Prostate gland (tissue), 2 donors: ENCODE results near the gene DNAJC3. TPM values are rescaled to one million over a fixed set of nuclear protein-coding genes. Genes with fewer than 3 reads are reported as not detected.
A peak's percentile ranks its signal among the peaks of the same experiment; 100 is the strongest.

ENCODE experiments used
- DNase-seq: peaks from one replicate; pipeline ENCODE4 v3.0.0-alpha.2; 2019; ENCODE audit warnings: low spot score
- H3K27ac ChIP-seq, 2 donors: fragments of 200-600 bp; sonication (generic); 2 replicates each; pipeline ENCODE4 v1.5.1; 2017 to 2019
- H3K27me3 ChIP-seq: fragments of 200-600 bp; sonication (generic); replicated peaks from 2 replicates; pipeline ENCODE4 v1.5.1; 2019; ENCODE audit not compliant: insufficient read depth
- H3K36me3 ChIP-seq, 2 donors: fragments of 200-600 bp; sonication (generic); 1 replicate in 1 of 2; 2 replicates in 1 of 2; pipeline versions ENCODE4 v1.5.1 to v1.8.1; 2017 to 2019
- H3K4me1 ChIP-seq: fragments of 200-600 bp; sonication (generic); replicated peaks from 2 replicates; pipeline ENCODE4 v1.5.1; 2019
- H3K4me3 ChIP-seq, 2 donors: fragments of 200-600 bp; sonication (generic); 2 replicates each; pipeline ENCODE4 v1.5.1; 2017 to 2019
- H3K9me3 ChIP-seq: fragments of 200-600 bp; sonication (generic); 2 replicates; pipeline ENCODE4 v1.5.1; 2017
- POLR2A ChIP-seq: fragments of 450-650 bp; IDR thresholded peaks from one replicate; pipeline ENCODE4 v1.6.1; 2016; ENCODE audit warnings: antibody characterized with exemption, mild to moderate bottlenecking
- POLR2AphosphoS5 ChIP-seq: sonication (generic); formaldehyde crosslinking; IDR thresholded peaks from one replicate; pipeline ENCODE4 v1.6.1; 2017; ENCODE audit warnings: antibody characterized with exemption
- WGBS: methylation state at CpG from one replicate; pipeline ENCODE4 v1.1.5; 2018; 5-methylcytosine and 5-hydroxymethylcytosine counted together
- intact Hi-C: fragments of 100-400 bp; cut with DNase I; formaldehyde crosslinking; loops from one replicate; pipeline ENCODE4 v1.14.2; 2022
- total RNA-seq, 2 donors: library from RNA; depleted of rRNA; stranded (reverse); fragments of >200 nt; gene quantifications; one replicate each; pipeline ENCODE4 v1.1.0, GENCODE V29; 2016
- TF ChIP-seq, protein P1 (sequence below), 4 experiments: fragments of 200-600 bp in 2 of 4; fragments of 450-650 bp in 2 of 4; sonication (generic) in 2 of 4; IDR thresholded peaks; 1 replicate in 3 of 4; 2 replicates in 1 of 4; pipeline ENCODE4 v1.5.1; 2016 to 2019; ENCODE audit warnings: antibody characterized with exemption in 4 of 4, mild to moderate bottlenecking in 2 of 4, moderate library complexity in 2 of 4

DNAJC3 gene
- total RNA-seq, 2 donors from 2014 or later, result 44.7 to 106 TPM

DNA sequence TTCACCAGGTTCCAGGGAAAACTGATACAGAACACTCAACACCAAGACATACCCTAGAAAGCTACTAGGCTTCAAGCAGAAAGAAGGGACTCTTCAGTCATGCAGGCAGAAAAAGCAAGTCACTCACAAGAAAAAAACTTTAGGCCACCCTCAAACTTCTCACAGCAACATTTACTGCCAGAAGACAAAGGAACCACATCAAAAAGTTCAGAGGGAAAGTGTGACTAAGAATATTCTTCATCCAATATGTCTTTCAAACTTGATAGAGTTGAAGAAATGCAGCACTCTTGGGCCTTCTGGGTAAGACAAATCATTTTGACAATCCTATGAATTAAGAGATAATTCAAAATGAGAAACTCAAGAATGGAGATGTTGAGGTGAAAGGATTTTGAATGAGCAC is 40.1 kb upstream of the DNAJC3 start:
- Histone ChIP-seq H3K27me3 (peaks cover 2% of the 10 kb centered on the region), H3K4me3 (no peak overlapping the region), H3K27ac (no peak overlapping the region), H3K36me3 (no peaks in the 10 kb centered on the region), H3K4me1 (no peaks in the 10 kb centered on the region), H3K9me3 (no peaks in the 10 kb centered on the region)
- intact Hi-C loops, result no loop called here
- no peak for DNase-seq
- no peak for TF ChIP-seq POLR2A
- TF ChIP-seq, protein P1, sequence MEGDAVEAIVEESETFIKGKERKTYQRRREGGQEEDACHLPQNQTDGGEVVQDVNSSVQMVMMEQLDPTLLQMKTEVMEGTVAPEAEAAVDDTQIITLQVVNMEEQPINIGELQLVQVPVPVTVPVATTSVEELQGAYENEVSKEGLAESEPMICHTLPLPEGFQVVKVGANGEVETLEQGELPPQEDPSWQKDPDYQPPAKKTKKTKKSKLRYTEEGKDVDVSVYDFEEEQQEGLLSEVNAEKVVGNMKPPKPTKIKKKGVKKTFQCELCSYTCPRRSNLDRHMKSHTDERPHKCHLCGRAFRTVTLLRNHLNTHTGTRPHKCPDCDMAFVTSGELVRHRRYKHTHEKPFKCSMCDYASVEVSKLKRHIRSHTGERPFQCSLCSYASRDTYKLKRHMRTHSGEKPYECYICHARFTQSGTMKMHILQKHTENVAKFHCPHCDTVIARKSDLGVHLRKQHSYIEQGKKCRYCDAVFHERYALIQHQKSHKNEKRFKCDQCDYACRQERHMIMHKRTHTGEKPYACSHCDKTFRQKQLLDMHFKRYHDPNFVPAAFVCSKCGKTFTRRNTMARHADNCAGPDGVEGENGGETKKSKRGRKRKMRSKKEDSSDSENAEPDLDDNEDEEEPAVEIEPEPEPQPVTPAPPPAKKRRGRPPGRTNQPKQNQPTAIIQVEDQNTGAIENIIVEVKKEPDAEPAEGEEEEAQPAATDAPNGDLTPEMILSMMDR (IDR thresholded peaks at IDR 0.05), result no peak
- TF ChIP-seq POLR2AphosphoS5, result no peak

DNA sequence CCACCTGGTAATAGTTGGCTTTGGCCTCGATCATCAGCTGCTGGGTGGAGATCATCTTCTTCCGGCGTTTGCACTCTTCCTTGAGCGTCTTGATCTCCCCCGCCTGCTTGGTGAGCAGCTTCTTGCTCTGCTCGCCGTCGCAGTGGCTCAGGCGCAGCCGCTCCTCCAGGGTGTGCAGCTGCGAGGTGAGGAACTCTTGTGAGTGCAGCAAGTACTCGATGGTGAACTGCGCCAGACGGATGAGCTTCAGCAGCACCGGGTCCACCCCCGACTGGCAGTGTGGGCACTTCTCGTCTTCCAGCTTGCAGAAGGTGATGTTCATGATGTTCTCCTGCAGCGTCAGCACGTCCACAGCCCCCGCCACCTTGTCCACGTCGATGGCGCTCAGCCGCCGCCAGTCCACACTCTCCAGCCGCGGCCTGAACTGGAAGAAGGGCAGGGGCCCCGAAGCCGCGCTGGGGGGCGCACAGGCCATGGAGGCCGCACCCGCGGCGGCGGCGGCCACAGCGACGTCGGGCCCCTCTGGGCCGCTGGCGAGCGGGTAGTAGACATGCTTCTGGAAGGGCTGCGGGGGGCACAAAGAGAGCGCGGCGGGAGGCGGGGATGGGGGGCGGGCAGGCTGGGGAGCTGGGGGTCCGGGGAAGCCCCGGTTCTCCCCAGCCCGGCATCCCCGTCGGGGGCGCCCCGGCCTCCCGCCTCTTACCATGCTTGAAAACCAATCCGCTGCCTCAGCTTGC is 35.5 kb upstream of the DNAJC3 start:
- no peak for DNase-seq

GRCh38 chr13:95642028-95642621 is 34.8 kb upstream of the DNAJC3 start:
- Histone ChIP-seq H3K4me1 (no peaks in the 10 kb centered on the region), H3K4me3 (peak overlapping the region; percentile 20 to 28), H3K36me3 (no peaks in the 10 kb centered on the region), H3K27me3 (peaks cover 2% of the 10 kb centered on the region), H3K27ac (no peak overlapping the region), H3K9me3 (no peaks in the 10 kb centered on the region)
- 7% methylated on average over 35 of the region's 35 CpGs for WGBS
- intact Hi-C loops, result no loop called here
- no peak for TF ChIP-seq POLR2AphosphoS5
- DNase-seq, result no peak

More for the DNA sequence above, 35.5 kb upstream of the DNAJC3 start:
- H3K4me3 ChIP-seq, result peak overlapping the region; percentile 20 to 28
- H3K9me3 ChIP-seq, result no peaks in the 10 kb centered on the region
- intact Hi-C loops, result no loop called here
- 30% methylated on average over 53 of the region's 58 CpGs for WGBS
- H3K4me1 ChIP-seq, result no peaks in the 10 kb centered on the region
- H3K27me3 ChIP-seq, result peaks cover 2% of the 10 kb centered on the region
- H3K27ac ChIP-seq, result no peak overlapping the region
- TF ChIP-seq, protein P1 (IDR thresholded peaks at IDR 0.05), result no peak
- TF ChIP-seq POLR2AphosphoS5, result no peak
- no peak for TF ChIP-seq POLR2A
- no peaks in the 10 kb centered on the region for H3K36me3 ChIP-seq

DNA sequence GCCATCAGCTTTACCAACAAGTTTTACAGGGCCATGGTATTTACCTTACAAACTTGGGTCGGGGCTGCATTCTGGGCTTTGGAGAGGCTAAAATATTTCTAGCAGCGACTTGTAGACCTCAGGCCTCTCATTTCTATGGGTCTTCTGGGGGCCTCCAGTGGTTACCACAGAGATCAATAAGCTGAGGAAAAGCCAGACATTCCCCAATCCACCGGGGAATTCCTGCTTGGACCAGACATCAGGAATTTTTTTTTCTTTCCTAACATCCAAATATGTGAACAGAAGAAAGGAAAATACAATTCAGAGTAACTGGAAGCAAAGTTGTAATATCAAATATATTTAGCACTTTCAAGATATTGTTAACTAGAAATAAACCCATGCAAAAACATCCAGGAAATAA is 33.9 kb upstream of the DNAJC3 start:
- Histone ChIP-seq H3K9me3 (no peaks in the 10 kb centered on the region), H3K4me3 (no peak overlapping the region), H3K27ac (no peak overlapping the region), H3K36me3 (no peaks in the 10 kb centered on the region), H3K27me3 (peaks cover 2% of the 10 kb centered on the region), H3K4me1 (no peaks in the 10 kb centered on the region)
- no peak for DNase-seq
- 52% methylated on average over 3 of the region's 3 CpGs for WGBS
- TF ChIP-seq POLR2AphosphoS5 (no peak), POLR2A (no peak)
- TF ChIP-seq, protein P1 (IDR thresholded peaks at IDR 0.05), result no peak
- intact Hi-C loops, result no loop called here

DNA sequence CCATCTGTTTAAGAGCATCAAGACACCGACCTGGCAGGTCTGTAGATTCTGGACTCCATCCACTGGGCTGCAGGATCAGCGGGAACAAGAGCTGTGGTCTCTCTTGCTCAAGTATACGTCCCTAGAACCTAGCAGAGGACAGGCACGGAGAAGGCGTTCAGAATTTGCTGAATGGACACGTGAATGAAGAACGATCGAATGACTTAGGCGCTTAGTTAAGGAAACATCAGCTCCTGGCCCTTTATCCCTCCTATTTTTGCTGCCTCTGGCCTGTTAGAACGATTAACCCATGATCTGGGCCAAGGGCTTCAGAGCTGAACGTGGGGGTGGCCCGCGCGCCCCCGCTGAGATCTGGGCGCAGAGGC is 33.4 kb upstream of the DNAJC3 start:
- no peaks in the 10 kb centered on the region for H3K9me3 ChIP-seq
- TF ChIP-seq, protein P1 (IDR thresholded peaks at IDR 0.05), result no peak
- no peak for TF ChIP-seq POLR2A
- TF ChIP-seq POLR2AphosphoS5, result no peak
- DNase-seq, result no peak
- H3K4me1 ChIP-seq, result no peaks in the 10 kb centered on the region
- 7% methylated on average over 16 of the region's 16 CpGs for WGBS
- H3K27me3 ChIP-seq, result peaks cover 2% of the 10 kb centered on the region
- H3K36me3 ChIP-seq, result no peaks in the 10 kb centered on the region
- H3K4me3 ChIP-seq, result peak overlapping the region; percentile 40 to 41
- peak overlapping the region; percentile 55 to 67 for H3K27ac ChIP-seq
- intact Hi-C loops, result no loop called here
